ENCODE results near the gene USP48.
A peak's percentile ranks its signal among the peaks of the same experiment; 100 is the strongest.

Gene USP48

DNA sequence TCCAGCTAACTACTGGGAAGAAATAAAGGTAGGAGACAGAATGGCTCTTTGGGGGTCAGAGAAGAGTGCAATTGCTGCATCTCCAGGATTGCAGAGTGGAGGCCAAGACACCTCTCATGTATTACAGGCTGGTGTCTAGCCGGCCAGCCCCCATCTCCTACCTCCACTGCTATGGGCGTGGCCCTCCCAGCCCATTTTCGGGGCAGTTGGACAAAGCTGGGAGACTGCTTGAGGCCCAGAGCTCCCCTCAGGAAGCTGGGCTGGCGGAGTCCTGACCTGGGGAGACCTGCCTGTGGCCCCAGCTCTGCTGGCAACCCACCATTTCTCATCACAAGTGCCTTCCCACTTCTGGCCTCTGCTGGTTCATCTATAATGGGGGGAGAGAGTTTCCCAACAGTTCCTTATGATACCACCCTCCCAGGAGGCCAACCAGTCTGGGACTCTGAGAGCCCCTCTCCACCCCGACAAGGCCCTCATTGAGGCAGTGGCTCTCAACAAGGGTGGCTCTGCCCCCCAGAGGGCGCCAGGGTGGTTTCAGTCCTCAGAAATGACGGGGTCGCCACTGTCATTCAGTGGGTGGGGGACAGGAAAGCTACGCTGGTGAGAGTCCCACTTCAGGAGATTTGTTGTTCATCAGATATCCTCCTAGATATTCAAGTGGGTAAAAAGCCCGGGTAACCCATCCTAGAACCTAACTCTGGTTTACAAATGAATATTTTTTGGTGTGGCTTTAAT is 125.3 kb downstream of the USP48 start:
- no peak overlapping the region for H3K4me3 Mint-ChIP-seq
- no peaks in the 10 kb centered on the region for H3K36me3 Mint-ChIP-seq
- peaks cover 13% of the 10 kb centered on the region for H3K4me1 Mint-ChIP-seq
- no peak for ATAC-seq
- H3K9me3 Mint-ChIP-seq, result no peaks in the 10 kb centered on the region
- H3K27me3 Mint-ChIP-seq, result peaks cover 34% of the 10 kb centered on the region
- no peak overlapping the region for H3K27ac Mint-ChIP-seq

DNA sequence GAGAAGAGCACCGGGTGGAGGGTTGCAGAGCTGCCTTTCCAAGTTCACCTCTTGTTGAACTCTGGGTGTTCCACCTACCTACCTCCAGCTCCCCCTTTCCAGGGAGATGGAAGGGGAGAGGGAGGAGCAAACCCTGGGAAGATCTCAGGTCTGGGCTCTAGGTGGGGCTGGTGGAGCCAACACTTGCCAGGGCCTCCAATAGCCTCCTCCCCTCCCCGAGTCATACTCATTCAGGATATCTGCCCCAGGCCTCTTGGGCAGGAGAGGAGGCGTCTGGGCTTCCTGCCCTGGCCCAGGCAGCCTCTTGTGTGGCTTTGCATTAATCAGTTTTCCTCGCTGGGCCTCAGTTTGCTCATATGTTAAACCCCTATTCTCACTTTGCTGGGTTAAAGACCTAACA is 127.2 kb downstream of the USP48 start:
- Mint-ChIP-seq H3K4me3 (no peak overlapping the region), H3K27me3 (peaks cover 16% of the 10 kb centered on the region), H3K4me1 (peaks cover 29% of the 10 kb centered on the region), H3K9me3 (no peaks in the 10 kb centered on the region), H3K27ac (no peak overlapping the region), H3K36me3 (no peaks in the 10 kb centered on the region)
- ATAC-seq, result no peak

DNA sequence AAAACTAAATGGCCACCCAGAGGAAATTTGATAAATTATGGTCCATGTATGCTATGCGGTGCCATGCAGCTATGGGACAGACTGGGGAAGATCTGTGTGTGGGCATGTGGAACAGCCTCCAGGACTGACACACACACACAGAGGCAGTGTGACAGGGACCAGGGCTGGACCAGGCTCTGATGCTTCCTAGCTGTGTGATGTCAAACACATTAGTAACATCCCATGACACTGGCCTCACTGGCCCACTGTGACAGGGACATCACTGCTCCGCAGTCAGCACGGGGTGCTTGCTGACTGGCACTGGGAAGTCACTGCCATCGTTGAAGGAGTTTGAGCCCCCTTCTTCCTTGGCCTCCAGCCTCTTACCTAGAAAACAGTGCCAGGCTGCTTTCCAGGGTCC is 127.7 kb downstream of the USP48 start:
- H3K36me3 Mint-ChIP-seq, result no peaks in the 10 kb centered on the region
- H3K4me1 Mint-ChIP-seq, result peaks cover 30% of the 10 kb centered on the region
- ATAC-seq, result no peak
- H3K27me3 Mint-ChIP-seq, result peaks cover 11% of the 10 kb centered on the region
- no peak overlapping the region for H3K27ac Mint-ChIP-seq
- H3K9me3 Mint-ChIP-seq, result no peaks in the 10 kb centered on the region
- no peak overlapping the region for H3K4me3 Mint-ChIP-seq

DNA sequence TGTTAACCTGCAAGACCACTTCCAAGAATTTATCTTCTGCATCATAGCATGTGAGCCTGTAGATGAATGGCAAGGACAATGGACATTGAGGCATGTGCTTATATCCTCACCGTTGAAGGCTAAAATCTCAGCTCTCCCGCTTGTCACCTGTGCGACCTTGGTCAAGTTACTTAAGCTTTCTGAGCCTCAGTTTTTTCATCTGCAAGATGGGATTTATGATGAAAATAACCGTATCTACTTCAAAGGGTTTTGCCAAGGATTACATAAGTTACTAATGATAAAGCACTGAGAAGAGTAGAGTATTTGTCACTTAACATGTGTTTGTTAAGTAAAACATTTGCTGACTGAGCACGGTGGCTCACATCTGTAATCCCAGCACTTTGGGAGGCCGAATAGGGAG is 128.7 kb downstream of the USP48 start:
- Mint-ChIP-seq H3K4me1 (peaks cover 22% of the 10 kb centered on the region), H3K4me3 (no peak overlapping the region)
- ATAC-seq, result no peak

DNA sequence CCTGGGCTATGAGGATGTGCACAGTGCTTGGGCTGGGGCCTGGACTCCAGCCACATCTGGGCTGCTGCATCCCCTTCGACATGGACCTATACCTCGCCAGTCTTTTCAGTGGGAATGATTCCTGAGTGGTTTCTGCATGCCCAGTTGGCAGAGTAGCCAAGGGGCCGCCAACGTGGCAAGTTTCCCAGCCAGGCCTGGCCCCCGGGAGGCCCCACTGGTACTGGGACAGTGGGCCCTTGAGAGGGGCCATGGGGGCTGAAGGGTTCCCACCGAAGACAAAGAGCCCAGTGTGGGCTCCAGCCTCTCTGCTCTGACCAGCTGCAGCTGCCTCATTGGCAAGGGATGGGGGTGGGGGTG is 129.2 kb downstream of the USP48 start:
- H3K27ac Mint-ChIP-seq, result no peak overlapping the region
- H3K9me3 Mint-ChIP-seq, result no peaks in the 10 kb centered on the region
- H3K4me1 Mint-ChIP-seq, result peaks cover 22% of the 10 kb centered on the region
- no peaks in the 10 kb centered on the region for H3K36me3 Mint-ChIP-seq
- no peak for ATAC-seq
- H3K4me3 Mint-ChIP-seq, result no peak overlapping the region
- peaks cover 4% of the 10 kb centered on the region for H3K27me3 Mint-ChIP-seq

More for the DNA sequence above, 128.7 kb downstream of the USP48 start:
- peaks cover under 1% of the 10 kb centered on the region for H3K27me3 Mint-ChIP-seq
- no peaks in the 10 kb centered on the region for H3K9me3 Mint-ChIP-seq
- no peak overlapping the region for H3K27ac Mint-ChIP-seq
- H3K36me3 Mint-ChIP-seq, result no peaks in the 10 kb centered on the region

DNA sequence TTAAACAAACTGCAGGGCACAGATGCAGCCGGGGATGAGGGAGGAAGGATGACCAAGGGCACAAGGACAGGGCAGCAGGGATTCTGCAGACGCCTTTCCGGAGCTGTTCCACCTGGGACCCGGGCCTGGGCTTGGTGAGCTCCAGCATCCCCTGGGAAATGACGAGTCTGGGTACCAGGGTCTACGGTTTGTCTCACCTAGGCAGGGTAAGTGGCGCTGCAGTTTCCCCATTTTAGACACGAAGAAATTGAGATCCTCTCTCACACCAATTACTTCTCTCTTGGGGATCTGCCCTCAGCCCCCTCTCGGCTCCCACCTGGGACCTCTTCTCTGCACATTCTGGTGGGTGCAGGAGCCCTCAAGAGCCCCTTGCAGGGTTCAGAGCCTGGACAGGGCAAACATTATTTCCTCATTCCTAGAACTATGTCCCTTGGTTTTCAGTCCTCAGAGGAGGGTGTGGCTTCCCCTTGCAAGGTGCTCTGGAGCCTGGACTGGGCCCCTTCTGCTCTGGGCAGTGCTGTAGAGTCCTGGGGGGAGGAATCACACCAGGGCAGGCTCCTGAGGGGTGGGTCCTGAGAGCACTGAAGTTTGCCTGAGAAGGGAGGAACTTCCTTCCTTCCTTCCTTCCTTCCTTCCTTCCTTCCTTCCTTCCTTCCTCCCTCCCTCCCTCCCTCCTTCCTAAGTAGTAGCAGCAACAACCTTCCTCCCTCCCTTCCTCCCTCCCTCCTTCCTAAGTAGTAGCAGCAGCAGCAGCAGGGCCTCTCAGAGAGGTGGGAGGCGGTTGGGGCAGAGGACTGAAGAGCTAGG is 129.8 kb downstream of the USP48 start:
- peaks cover 22% of the 10 kb centered on the region for H3K4me1 Mint-ChIP-seq
- no peaks in the 10 kb centered on the region for H3K9me3 Mint-ChIP-seq
- H3K4me3 Mint-ChIP-seq, result peak overlapping the region; percentile 81
- H3K36me3 Mint-ChIP-seq, result no peaks in the 10 kb centered on the region
- peaks cover 10% of the 10 kb centered on the region for H3K27me3 Mint-ChIP-seq
- no peak for ATAC-seq
- no peak overlapping the region for H3K27ac Mint-ChIP-seq

DNA sequence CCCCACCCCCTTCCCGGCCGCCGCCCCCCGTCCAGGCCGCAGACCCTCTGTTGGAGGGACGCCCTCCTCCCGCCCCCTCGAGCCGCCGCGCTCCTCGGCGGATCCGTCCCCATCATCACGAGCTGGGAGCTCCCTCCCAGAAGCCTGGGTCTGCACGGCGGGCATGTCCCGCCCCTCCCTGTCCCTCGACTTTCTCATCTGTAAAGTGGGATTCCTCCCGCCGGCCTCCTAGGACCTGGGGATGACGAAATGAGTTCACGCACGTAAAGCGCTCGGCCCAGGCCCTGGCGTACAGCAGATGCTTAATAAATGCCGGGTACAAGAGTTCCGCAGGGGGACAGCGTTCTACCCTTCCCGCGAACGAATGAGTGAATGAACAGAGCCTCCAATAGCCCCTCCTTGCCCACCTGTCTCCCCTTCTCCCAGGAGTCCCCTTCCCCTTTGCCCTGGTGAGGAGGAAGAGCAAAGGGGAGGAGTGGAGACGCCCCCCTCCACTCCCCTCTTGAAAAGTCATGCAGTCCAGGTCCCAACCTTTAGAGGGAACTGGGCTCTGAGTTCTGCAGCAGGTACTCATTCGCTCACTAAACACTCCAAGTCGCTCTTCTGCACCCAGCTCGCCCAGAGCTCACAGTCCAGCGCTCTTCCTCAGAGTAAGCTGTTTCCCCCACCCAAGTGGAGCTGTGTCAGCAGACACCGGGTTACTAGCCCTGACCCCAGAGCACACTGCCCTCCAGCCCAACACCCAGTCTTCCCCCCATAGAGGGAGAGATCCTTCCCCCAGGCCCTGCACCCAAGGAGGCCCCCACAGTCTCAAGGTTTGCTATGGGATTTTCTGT is 130.6 kb downstream of the USP48 start:
- Mint-ChIP-seq H3K36me3 (no peaks in the 10 kb centered on the region), H3K4me3 (peak overlapping the region; percentile 81), H3K27ac (peak overlapping the region; percentile 21), H3K4me1 (peaks cover 27% of the 10 kb centered on the region), H3K9me3 (no peaks in the 10 kb centered on the region), H3K27me3 (peaks cover 18% of the 10 kb centered on the region)
- ATAC-seq, result peak; percentile 37

DNA sequence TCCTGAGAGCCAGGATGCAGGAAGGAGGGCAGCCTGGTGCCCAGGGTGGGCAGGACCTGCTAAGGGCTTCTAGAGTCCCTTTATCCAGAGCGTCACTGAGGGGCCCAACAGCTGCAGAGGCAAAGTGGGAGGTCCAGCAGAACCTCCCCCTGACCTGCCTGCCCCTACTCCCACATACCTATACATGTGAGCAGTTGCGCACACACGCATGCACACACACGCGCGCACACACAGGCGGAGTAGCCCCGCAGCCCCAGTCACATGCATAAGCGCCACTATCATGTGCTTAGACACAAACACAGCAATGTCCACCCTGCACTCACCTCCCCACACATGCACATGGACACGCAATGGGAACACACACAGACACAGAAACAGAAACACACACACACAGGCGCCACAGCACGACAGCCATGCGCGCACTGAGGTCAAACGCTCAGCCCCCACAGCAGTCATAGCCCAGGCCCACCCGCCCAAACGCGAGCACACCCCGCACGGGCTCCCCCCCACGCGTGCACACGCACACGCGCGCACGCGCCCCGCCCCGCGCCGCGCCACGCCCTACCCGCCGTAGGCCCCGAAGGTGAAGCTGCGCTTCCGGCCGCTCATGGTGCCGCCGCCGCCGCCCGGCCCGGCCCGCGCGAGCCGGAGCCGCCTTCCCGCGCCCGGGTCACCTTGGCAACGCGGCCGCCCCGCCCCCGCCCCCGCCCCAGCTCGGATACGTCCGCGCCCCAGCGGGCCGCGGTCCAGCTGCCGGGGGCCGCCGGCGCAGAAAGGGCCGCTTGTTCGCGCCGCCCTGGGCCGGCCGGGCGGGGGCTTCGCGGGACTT is 131.5 kb downstream of the USP48 start:
- peak overlapping the region; percentile 48 for H3K27ac Mint-ChIP-seq
- peak; percentile 76 for ATAC-seq

DNA sequence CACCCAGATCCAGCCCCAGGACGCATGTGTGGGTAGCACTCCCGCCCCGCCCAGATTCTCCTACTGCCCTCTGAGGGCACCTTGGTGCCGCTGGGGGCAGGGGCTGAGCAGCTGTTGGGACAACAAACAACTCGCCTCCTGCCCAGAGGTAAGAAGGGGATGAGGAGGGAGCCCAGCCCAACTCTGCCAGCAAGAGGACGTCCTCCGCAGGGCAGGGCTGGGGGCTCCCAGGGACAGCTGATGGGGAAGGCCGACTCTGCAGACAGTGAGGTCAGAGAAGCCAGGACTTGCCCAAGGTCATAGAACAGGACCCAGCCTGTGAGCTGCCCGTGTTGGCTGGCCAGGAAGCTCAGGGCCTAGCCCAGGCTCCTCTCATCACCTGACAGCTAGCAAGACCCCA is 132.5 kb downstream of the USP48 start:
- Mint-ChIP-seq H3K27ac (no peak overlapping the region), H3K4me1 (peaks cover 27% of the 10 kb centered on the region), H3K4me3 (no peak overlapping the region), H3K27me3 (peaks cover 38% of the 10 kb centered on the region), H3K9me3 (no peaks in the 10 kb centered on the region), H3K36me3 (no peaks in the 10 kb centered on the region)
- no peak for ATAC-seq

More for the DNA sequence above, 131.5 kb downstream of the USP48 start:
- no peaks in the 10 kb centered on the region for H3K9me3 Mint-ChIP-seq
- peaks cover 27% of the 10 kb centered on the region for H3K27me3 Mint-ChIP-seq
- peaks cover 27% of the 10 kb centered on the region for H3K4me1 Mint-ChIP-seq
- H3K36me3 Mint-ChIP-seq, result no peaks in the 10 kb centered on the region
- H3K4me3 Mint-ChIP-seq, result peak overlapping the region; percentile 86

DNA sequence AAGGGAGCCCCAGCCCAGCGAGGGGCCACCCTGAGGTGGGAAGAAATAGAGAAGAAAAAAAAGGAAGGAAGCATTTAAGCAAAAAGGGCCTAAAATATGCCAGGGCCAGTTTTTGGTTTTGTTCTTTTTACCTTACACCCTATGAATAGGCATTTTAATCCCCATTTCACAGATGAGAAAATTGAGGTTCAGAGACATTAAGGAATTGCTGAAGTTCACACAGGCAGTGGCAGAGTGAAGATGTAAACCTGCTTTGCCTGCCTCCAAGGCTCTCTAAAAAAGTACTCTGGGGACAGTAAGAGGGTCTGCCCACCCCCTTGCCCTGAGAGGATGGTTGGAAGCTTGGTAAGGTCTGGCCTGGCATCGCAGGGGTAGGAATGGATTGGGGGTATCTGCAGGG is 133.6 kb downstream of the USP48 start:
- Mint-ChIP-seq H3K4me3 (no peak overlapping the region), H3K9me3 (no peaks in the 10 kb centered on the region), H3K27me3 (peaks cover 42% of the 10 kb centered on the region), H3K36me3 (no peaks in the 10 kb centered on the region), H3K27ac (no peak overlapping the region), H3K4me1 (peaks cover 27% of the 10 kb centered on the region)
- ATAC-seq, result no peak

DNA sequence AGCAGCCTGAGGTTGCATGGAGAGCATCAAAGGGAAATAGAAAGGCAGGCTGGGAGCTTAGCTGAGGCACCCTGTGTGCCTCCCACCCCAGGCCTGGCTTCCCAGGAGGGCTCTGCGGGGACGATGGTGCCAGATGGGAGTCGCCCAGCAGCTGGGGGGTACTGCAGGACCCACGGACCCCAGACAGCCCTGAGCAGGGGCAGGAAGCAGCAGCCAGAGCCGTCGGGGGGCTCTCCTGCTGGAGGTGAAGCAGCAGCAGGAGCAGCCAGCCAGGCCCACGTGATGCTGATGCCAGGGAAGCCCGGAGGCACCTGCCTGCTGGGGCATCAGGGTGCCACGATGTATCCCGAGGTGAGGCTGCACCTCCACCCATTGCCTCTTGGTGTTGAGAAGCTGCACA is 134.2 kb downstream of the USP48 start:
- no peak for ATAC-seq
- Mint-ChIP-seq H3K27ac (no peak overlapping the region), H3K9me3 (no peaks in the 10 kb centered on the region), H3K36me3 (no peaks in the 10 kb centered on the region), H3K4me3 (no peak overlapping the region), H3K4me1 (peaks cover 27% of the 10 kb centered on the region), H3K27me3 (peaks cover 47% of the 10 kb centered on the region)

DNA sequence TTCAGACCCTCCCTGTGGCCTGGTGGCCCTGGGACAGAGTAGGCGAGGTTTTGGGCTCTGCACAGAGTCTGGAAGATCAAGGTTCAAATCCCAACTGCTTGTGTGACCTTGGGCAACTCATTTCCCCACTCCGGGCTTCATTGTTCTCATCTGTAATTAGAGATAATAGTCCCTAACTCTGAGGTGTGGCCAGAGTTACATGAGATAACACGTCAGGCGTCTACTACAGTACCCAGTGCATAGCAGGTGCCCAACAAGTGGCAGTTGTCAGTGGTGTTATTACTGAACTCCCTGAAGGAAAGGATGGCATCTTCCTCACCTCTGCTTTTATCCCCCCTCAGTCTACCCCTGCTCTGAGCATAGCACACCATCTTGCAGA is 134.6 kb downstream of the USP48 start:
- no peaks in the 10 kb centered on the region for H3K36me3 Mint-ChIP-seq
- peaks cover 27% of the 10 kb centered on the region for H3K4me1 Mint-ChIP-seq
- peaks cover 51% of the 10 kb centered on the region for H3K27me3 Mint-ChIP-seq
- no peak for ATAC-seq
- no peak overlapping the region for H3K27ac Mint-ChIP-seq
- H3K9me3 Mint-ChIP-seq, result no peaks in the 10 kb centered on the region
- H3K4me3 Mint-ChIP-seq, result no peak overlapping the region

DNA sequence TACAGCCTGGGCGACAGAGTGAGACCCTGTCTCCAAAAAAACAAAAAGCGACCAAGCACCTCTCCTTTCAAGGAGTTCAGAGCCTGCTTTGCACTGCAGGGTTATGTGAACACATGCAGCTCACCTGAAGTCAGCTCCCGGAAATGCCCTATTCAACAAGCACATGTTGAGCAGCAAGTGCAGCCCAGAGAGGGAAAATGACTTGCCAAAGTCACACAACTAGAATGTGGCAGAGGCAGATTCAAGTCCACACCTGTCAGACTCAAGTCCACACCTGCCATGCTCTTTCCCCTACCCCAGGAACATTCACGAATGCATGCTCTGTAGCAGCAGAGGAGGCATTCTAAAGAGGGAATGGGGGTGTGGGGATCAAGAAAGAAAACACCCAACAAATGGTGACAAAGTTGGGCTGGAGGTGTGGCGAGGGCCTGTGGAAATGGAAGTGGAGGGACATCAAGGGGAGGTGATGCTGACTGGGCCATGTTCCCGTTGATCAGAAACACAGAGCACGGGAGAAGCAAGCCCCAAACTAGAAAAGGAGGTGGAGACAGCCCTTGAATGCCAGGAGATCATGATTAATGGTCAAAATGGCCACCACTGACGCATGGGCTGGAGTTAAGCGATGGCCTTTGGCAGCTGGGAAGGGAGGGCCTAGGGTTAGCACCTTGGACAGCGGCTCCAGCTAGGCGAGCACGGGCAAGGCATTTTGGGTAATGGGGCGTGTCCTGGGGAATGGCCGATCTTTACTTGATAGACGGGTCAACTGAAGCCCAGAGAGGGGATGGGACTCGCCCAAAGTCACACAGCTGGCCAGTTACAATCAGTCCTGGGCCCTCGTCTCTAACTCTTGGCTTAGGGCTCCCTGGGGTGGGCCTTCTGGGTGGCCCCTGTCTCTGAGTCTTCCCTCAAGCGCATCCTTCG is 135.3 kb downstream of the USP48 start:
- no peak for ATAC-seq
- H3K9me3 Mint-ChIP-seq, result no peaks in the 10 kb centered on the region
- H3K4me1 Mint-ChIP-seq, result peaks cover 22% of the 10 kb centered on the region
- H3K4me3 Mint-ChIP-seq, result no peak overlapping the region
- H3K27me3 Mint-ChIP-seq, result peaks cover 58% of the 10 kb centered on the region
- no peak overlapping the region for H3K27ac Mint-ChIP-seq
- no peaks in the 10 kb centered on the region for H3K36me3 Mint-ChIP-seq

DNA sequence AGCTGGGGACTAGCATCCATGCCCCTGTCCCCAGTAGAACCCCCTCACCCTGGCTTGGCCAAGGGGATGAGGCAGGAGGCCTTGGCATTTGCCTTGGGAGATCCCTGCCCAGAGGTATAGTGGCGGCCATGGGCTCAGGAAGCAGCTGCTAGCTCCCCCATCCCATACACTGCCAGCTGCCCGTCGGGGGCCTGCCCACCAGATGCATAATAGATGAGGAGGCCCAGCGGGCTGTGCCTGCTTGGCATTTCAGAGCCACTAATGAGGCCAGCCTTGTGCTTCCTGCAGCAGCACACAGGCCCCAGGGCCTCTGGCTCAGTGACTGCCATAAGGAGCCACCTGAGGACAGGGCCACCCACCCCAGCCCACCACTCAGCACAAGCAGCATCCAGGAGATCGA is 137.4 kb downstream of the USP48 start:
- no peaks in the 10 kb centered on the region for H3K9me3 Mint-ChIP-seq
- no peak overlapping the region for H3K4me3 Mint-ChIP-seq
- H3K4me1 Mint-ChIP-seq, result peaks cover 5% of the 10 kb centered on the region
- no peaks in the 10 kb centered on the region for H3K36me3 Mint-ChIP-seq
- ATAC-seq, result no peak
- peaks cover 75% of the 10 kb centered on the region for H3K27me3 Mint-ChIP-seq
- H3K27ac Mint-ChIP-seq, result no peak overlapping the region
